ENCODE data around the gene MAST4.

GRCh38 chr5:67085616-67086015 lies 489.4 kb downstream of the MAST4 start:
- TF ChIP-seq CTCF (conservative IDR thresholded peaks at IDR 0.05 in 1 of 2, IDR thresholded peaks at IDR 0.05 in 1 of 2; ENCODE audit: low read depth in 1 of 2, low read length in 2 of 2) (no peak), EZH2 (IDR thresholded peaks at IDR 0.05; ENCODE audit: low read length, missing control alignments) (no peak)

Data from fibroblast of lung (primary cell).